Uterus (tissue), 4 donors: Measurements from ENCODE around the gene CDH24. TPM values are rescaled to one million over a fixed set of nuclear protein-coding genes. Genes with fewer than 3 reads are reported as not detected.

Experiments
- DNase-seq, 2 donors: peaks; one replicate each; pipeline ENCODE4 v3.0.0-alpha.2; 2019 to 2020
- H3K27ac ChIP-seq, 2 donors: fragments of 200-600 bp; sonication (generic); 1 replicate in 1 of 2; 2 replicates in 1 of 2; pipeline ENCODE4 v1.5.1; 2016 to 2018
- H3K27me3 ChIP-seq, 2 donors: fragments of 200-600 bp; sonication (generic); one replicate each; pipeline ENCODE4 v1.5.1; 2018 to 2019; ENCODE audit warnings: control low read depth in 1 of 2
- H3K36me3 ChIP-seq, 2 donors: fragments of 200-600 bp; sonication (generic); one replicate each; pipeline ENCODE4 v1.5.1; 2019; ENCODE audit warnings: control low read depth in 1 of 2
- H3K4me1 ChIP-seq, 2 donors: fragments of 200-600 bp; sonication (generic); one replicate each; pipeline ENCODE4 v1.5.1; 2018 to 2019; ENCODE audit warnings: control low read depth in 1 of 2
- H3K4me3 ChIP-seq, 2 donors: fragments of 200-600 bp; sonication (generic); 1 replicate in 1 of 2; 2 replicates in 1 of 2; pipeline ENCODE4 v1.5.1; 2018 to 2019; ENCODE audit warnings: mild to moderate bottlenecking in 1 of 2
- H3K9me3 ChIP-seq, 2 donors: fragments of 200-600 bp; sonication (generic); one replicate each; pipeline ENCODE4 v1.5.1; 2019; ENCODE audit warnings: control low read depth in 1 of 2
- CTCF ChIP-seq, 4 experiments: fragments of 200-600 bp in 2 of 4; fragments of 450-650 bp in 2 of 4; sonication (generic) in 2 of 4; IDR thresholded peaks; one replicate each; pipeline ENCODE4 v1.5.1; 2016 to 2019; ENCODE audit warnings: antibody characterized with exemption in 4 of 4, mild to moderate bottlenecking in 2 of 4, moderate library complexity in 1 of 4
- POLR2A ChIP-seq, 2 donors: fragments of 450-650 bp; IDR thresholded peaks; one replicate each; pipeline ENCODE4 v1.6.1; 2016; ENCODE audit warnings: antibody characterized with exemption in 2 of 2, mild to moderate bottlenecking in 1 of 2, moderate library complexity in 1 of 2
- intact Hi-C: fragments of 100-400 bp; cut with DNase I; formaldehyde crosslinking; loops from one replicate; pipeline ENCODE4 v1.15.1; 2023; ENCODE audit warnings: low total_unique reads
- total RNA-seq, 4 donors: library from RNA; depleted of rRNA in 3 of 4; stranded (reverse); fragments of >200 nt in 3 of 4; gene quantifications; one replicate each; pipeline versions ENCODE4 v1.1.0 to v1.2.4, GENCODE V29; 2014 to 2023
- donor health status: DM: yes; HTN: yes; CAD: no.

Gene CDH24
- total RNA-seq, 4 donors from 2014 or later: 6.5 to 18.0 (median 13.8) TPM

- intact Hi-C loops: no loop called here
- Histone ChIP-seq H3K4me1 (no peaks in the 10 kb centered on the region), H3K36me3 (no peaks in the 10 kb centered on the region), H3K27me3 (no peaks in the 10 kb centered on the region), H3K4me3 (no peak overlapping the region), H3K27ac (no peak overlapping the region), H3K9me3 (no peaks in the 10 kb centered on the region)
- TF ChIP-seq CTCF (IDR thresholded peaks at IDR 0.05): no peak
- TF ChIP-seq POLR2A (IDR thresholded peaks at IDR 0.05): no peak
- no peak for DNase-seq
Measured at GRCh38 chr14:23089498-23090253, 32.4 kb upstream of the CDH24 start.

- no peak for TF ChIP-seq POLR2A (IDR thresholded peaks at IDR 0.05)
- no peak for TF ChIP-seq CTCF (IDR thresholded peaks at IDR 0.05)
- DNase-seq: no peak
- no peak overlapping the region for H3K4me3 ChIP-seq
- intact Hi-C loops: no loop called here
- no peaks in the 10 kb centered on the region for H3K9me3 ChIP-seq
- no peak overlapping the region for H3K27ac ChIP-seq
- H3K4me1 ChIP-seq: no peaks in the 10 kb centered on the region
- no peaks in the 10 kb centered on the region for H3K36me3 ChIP-seq
- H3K27me3 ChIP-seq: no peaks in the 10 kb centered on the region
Measured at GRCh38 chr14:23086565-23086964, 29.2 kb upstream of the CDH24 start.

- Histone ChIP-seq H3K27ac (no peak overlapping the region), H3K4me3 (no peak overlapping the region), H3K36me3 (no peaks in the 10 kb centered on the region), H3K27me3 (no peaks in the 10 kb centered on the region), H3K4me1 (no peaks in the 10 kb centered on the region), H3K9me3 (no peaks in the 10 kb centered on the region)
- intact Hi-C loops: no loop called here
- TF ChIP-seq CTCF (IDR thresholded peaks at IDR 0.05): no peak
- no peak for TF ChIP-seq POLR2A (IDR thresholded peaks at IDR 0.05)
- DNase-seq: no peak
Measured at GRCh38 chr14:23085458-23085857, 28.1 kb upstream of the CDH24 start.

- Histone ChIP-seq H3K27ac (peak overlapping the region; percentile 64 to 71), H3K27me3 (no peaks in the 10 kb centered on the region), H3K4me3 (no peak overlapping the region), H3K4me1 (peaks cover 0 to 4% of the 10 kb centered on the region in 2 donors), H3K36me3 (no peaks in the 10 kb centered on the region), H3K9me3 (no peaks in the 10 kb centered on the region)
- no peak for TF ChIP-seq CTCF (IDR thresholded peaks at IDR 0.05)
- TF ChIP-seq POLR2A (IDR thresholded peaks at IDR 0.05): no peak
- DNase-seq: no peak
- intact Hi-C loops: no loop called here
Measured at GRCh38 chr14:23080474-23080873, 23.2 kb upstream of the CDH24 start.

GRCh38 chr14:23079716-23080115 lies 22.4 kb upstream of the CDH24 start:
- intact Hi-C loops: no loop called here
- no peak for TF ChIP-seq POLR2A (IDR thresholded peaks at IDR 0.05)
- TF ChIP-seq CTCF (IDR thresholded peaks at IDR 0.05): no peak
- Histone ChIP-seq H3K4me1 (peaks cover 0 to 4% of the 10 kb centered on the region in 2 donors), H3K36me3 (no peaks in the 10 kb centered on the region), H3K27ac (peak overlapping the region; percentile 64 to 71), H3K4me3 (no peak overlapping the region), H3K9me3 (no peaks in the 10 kb centered on the region), H3K27me3 (no peaks in the 10 kb centered on the region)
- no peak for DNase-seq
